ENCODE results near the gene TEX11. TPM values are rescaled to one million over a fixed set of nuclear protein-coding genes. Genes with fewer than 3 reads are reported as not detected.
"Not testable (repeated sequence)": the region's sequence is repeated elsewhere in the genome, so short reads cannot be mapped to it uniquely, and the experiment has no call there.

Gene TEX11
- total RNA-seq, 4 donors from 2014 or later = not detected

GRCh38 chrX:70525733-70526132 is 382.8 kb downstream of the TEX11 start:
- no peak for DNase-seq (ENCODE audit: low spot score in 2 of 2)
- H3K4me3 ChIP-seq (ENCODE audit: low read depth, poor library complexity, severe bottlenecking) = no peak overlapping the region
- TF ChIP-seq, protein P1, sequence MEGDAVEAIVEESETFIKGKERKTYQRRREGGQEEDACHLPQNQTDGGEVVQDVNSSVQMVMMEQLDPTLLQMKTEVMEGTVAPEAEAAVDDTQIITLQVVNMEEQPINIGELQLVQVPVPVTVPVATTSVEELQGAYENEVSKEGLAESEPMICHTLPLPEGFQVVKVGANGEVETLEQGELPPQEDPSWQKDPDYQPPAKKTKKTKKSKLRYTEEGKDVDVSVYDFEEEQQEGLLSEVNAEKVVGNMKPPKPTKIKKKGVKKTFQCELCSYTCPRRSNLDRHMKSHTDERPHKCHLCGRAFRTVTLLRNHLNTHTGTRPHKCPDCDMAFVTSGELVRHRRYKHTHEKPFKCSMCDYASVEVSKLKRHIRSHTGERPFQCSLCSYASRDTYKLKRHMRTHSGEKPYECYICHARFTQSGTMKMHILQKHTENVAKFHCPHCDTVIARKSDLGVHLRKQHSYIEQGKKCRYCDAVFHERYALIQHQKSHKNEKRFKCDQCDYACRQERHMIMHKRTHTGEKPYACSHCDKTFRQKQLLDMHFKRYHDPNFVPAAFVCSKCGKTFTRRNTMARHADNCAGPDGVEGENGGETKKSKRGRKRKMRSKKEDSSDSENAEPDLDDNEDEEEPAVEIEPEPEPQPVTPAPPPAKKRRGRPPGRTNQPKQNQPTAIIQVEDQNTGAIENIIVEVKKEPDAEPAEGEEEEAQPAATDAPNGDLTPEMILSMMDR (IDR thresholded peaks at IDR 0.05) = no peak
- TF ChIP-seq POLR2A (IDR thresholded peaks at IDR 0.05) = no peak
- intact Hi-C loops (cut with DNase I; ENCODE audit: low total_unique reads) = no loop called here
- 94 to 96% methylated on average over 8 of the region's 8 CpGs for WGBS, 2 donors

DNA sequence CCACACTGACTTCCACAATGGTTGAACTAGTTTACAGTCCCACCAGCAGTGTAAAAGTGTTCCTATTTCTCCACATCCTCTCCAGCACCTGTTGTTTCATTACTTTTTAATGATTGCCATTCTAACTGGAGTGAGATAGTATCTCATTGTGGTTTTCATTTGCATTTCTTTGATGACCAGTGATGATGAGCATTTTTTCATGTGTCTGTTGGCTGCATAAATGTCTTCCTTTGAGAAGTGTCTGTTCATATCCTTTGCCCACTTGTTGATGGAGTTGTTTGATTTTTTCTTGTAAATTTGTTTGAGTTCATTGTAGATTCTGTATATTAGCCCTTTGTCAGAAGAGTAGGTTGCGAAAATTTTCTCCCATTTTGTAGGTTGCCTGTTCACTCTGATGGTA is 392.8 kb downstream of the TEX11 start:
- WGBS, 2 donors = 50 to 61% methylated on average over 1 of the region's 1 CpG
- intact Hi-C loops (cut with DNase I; ENCODE audit: low total_unique reads); H3K4me3 ChIP-seq (ENCODE audit: low read depth, poor library complexity, severe bottlenecking); DNase-seq (ENCODE audit: low spot score in 2 of 2): not testable (repeated sequence)

DNA sequence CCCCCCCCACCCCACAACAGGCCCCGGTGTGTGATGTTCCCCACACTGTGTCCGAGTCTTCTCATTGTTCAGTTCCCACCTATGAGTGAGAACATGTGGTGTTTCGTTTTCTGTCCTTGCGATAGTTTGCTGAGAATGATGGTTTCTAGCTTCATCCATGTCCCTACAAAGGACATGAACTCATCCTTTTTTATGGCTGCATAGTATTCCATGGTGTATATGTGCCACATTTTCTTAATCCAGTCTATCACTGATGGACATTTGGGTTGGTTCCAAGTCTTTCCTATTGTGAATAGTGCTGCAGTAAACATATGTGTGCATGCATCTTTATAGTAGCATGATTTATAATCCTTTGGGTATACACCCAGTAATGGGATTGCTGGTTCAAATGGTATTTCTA is 393.2 kb downstream of the TEX11 start:
- 96 to 98% methylated on average over 4 of the region's 4 CpGs for WGBS, 2 donors
- H3K4me3 ChIP-seq (ENCODE audit: low read depth, poor library complexity, severe bottlenecking); intact Hi-C loops (cut with DNase I; ENCODE audit: low total_unique reads); DNase-seq (ENCODE audit: low spot score in 2 of 2): not testable (repeated sequence)

GRCh38 chrX:70509078-70509477 is 399.4 kb downstream of the TEX11 start:
- WGBS, 2 donors = 63 to 73% methylated on average over 4 of the region's 4 CpGs
- intact Hi-C loops (cut with DNase I; ENCODE audit: low total_unique reads) = no loop called here
- TF ChIP-seq, protein P1 (IDR thresholded peaks at IDR 0.05) = no peak
- no peak for TF ChIP-seq POLR2A (IDR thresholded peaks at IDR 0.05)
- no peak for DNase-seq (ENCODE audit: low spot score in 2 of 2)
- H3K4me3 ChIP-seq (ENCODE audit: low read depth, poor library complexity, severe bottlenecking) = no peak overlapping the region

DNA sequence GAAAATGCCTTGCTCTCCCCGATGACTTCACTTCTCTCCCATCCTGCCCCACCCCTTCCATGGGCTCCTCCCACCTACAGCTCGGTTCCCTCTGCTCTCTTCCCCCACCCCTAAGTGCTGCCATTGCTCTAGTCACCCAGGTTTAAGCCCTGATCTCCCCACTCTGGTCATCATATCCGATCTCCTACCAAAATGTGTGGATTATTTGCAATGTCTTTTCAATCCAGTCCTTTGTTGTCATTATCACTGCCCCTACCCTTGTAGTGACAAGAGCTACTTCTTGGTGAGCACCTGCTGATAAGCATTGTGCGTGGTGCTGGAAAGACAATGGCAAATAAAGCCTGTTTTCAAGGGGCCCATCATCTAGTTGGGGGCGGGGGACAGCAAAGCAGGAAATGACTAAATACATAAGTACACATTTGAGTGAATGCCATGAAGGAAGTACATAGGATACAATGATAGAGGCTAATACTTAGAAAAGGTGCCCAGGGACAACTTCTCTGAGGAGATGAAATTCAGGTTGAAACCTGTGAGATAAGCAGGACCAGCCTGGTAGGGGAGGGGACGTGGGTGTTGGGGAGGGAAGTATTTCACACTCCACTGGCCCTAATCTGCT is 400.1 kb downstream of the TEX11 start:
- no peak for TF ChIP-seq POLR2A (IDR thresholded peaks at IDR 0.05)
- TF ChIP-seq, protein P1 (IDR thresholded peaks at IDR 0.05) = no peak
- 48 to 57% methylated on average over 6 of the region's 6 CpGs for WGBS, 2 donors
- intact Hi-C loops (cut with DNase I; ENCODE audit: low total_unique reads) = no loop called here
- no peak overlapping the region for H3K4me3 ChIP-seq (ENCODE audit: low read depth, poor library complexity, severe bottlenecking)
- DNase-seq (ENCODE audit: low spot score in 2 of 2) = no peak

- 48 to 61% methylated on average over 4 of the region's 4 CpGs for WGBS, 2 donors
- intact Hi-C loops (cut with DNase I; ENCODE audit: low total_unique reads) = no loop called here
- no peak for DNase-seq (ENCODE audit: low spot score in 2 of 2)
- TF ChIP-seq, protein P1 (IDR thresholded peaks at IDR 0.05) = no peak
- TF ChIP-seq POLR2A (IDR thresholded peaks at IDR 0.05) = no peak
- no peak overlapping the region for H3K4me3 ChIP-seq (ENCODE audit: low read depth, poor library complexity, severe bottlenecking)
Observed at GRCh38 chrX:70505451-70505841, 403.1 kb downstream of the TEX11 start.

- TF ChIP-seq, protein P1 (IDR thresholded peaks at IDR 0.05) = no peak
- TF ChIP-seq POLR2A (IDR thresholded peaks at IDR 0.05) = no peak
- no peak overlapping the region for H3K4me3 ChIP-seq (ENCODE audit: low read depth, poor library complexity, severe bottlenecking)
- DNase-seq (ENCODE audit: low spot score in 2 of 2) = no peak
- intact Hi-C loops (cut with DNase I; ENCODE audit: low total_unique reads) = no loop called here
- WGBS, 2 donors = 62 to 68% methylated on average over 5 to 6 of the region's 6 CpGs
Observed at GRCh38 chrX:70504772-70505450, 403.6 kb downstream of the TEX11 start.

Data from lower leg skin (tissue), 4 donors.